ENCODE results near the gene PRAMEF20.
"Not testable (repeated sequence)": the region's sequence is repeated elsewhere in the genome, so short reads cannot be mapped to it uniquely, and the experiment has no call there.

PRAMEF20 gene

GRCh38 chr1:13410150-13410549 lies at the start of gene PRAMEF20:
TSS of gene PRAMEF20 (plus strand) at chr1:13410450. CDS start at chr1:13416355, 5,905 bp downstream.
- not testable (repeated sequence) for DNase-seq

GRCh38 chr1:13362364-13362763 lies 47.9 kb upstream of the PRAMEF20 start:
- DNase-seq: not testable (repeated sequence)

GRCh38 chr1:13364928-13365327 lies 45.3 kb upstream of the PRAMEF20 start:
- DNase-seq: not testable (repeated sequence)

GRCh38 chr1:13366536-13366935 lies 43.7 kb upstream of the PRAMEF20 start:
- not testable (repeated sequence) for DNase-seq

GRCh38 chr1:13368544-13368943 lies 41.7 kb upstream of the PRAMEF20 start:
- peak; percentile 2 for DNase-seq

GRCh38 chr1:13378983-13379382 lies 31.3 kb upstream of the PRAMEF20 start:
- DNase-seq: not testable (repeated sequence)

GRCh38 chr1:13380380-13380779 lies 29.9 kb upstream of the PRAMEF20 start:
- DNase-seq: not testable (repeated sequence)

GRCh38 chr1:13389332-13389731 lies 20.9 kb upstream of the PRAMEF20 start, which contains the start of gene PRAMEF17:
TSS of gene PRAMEF17 (plus strand) at chr1:13389632. CDS start at chr1:13389658, 26 bp downstream.
- not testable (repeated sequence) for DNase-seq

GRCh38 chr1:13393004-13393403 lies 17.2 kb upstream of the PRAMEF20 start:
- not testable (repeated sequence) for DNase-seq

- not testable (repeated sequence) for DNase-seq
These were observed 15.5 kb upstream of the PRAMEF20 start for GRCh38 chr1:13394761-13395160.

GRCh38 chr1:13395311-13395710 lies 14.9 kb upstream of the PRAMEF20 start:
- DNase-seq: not testable (repeated sequence)

GRCh38 chr1:13407811-13408210 lies 2.4 kb upstream of the PRAMEF20 start:
- no peak for DNase-seq

- no peak for DNase-seq
These were observed 20.2 kb downstream of the PRAMEF20 start for GRCh38 chr1:13430495-13430894.

GRCh38 chr1:13432251-13432650 lies 22.0 kb downstream of the PRAMEF20 start:
- peak; percentile 14 for DNase-seq

- DNase-seq: not testable (repeated sequence)
These were observed 23.6 kb downstream of the PRAMEF20 start for GRCh38 chr1:13433694-13434358.

GRCh38 chr1:13435458-13435857 lies 25.2 kb downstream of the PRAMEF20 start:
- DNase-seq: no peak

GRCh38 chr1:13439104-13439783 lies 29.0 kb downstream of the PRAMEF20 start:
- not testable (repeated sequence) for DNase-seq

GRCh38 chr1:13443335-13443979 lies 33.2 kb downstream of the PRAMEF20 start:
- DNase-seq: no peak

GRCh38 chr1:13450204-13450603 lies 40.0 kb downstream of the PRAMEF20 start:
- DNase-seq: no peak

- no peak for DNase-seq
These were observed 41.2 kb downstream of the PRAMEF20 start for GRCh38 chr1:13451399-13451965.

- DNase-seq: peak; percentile 7
These were observed 46.8 kb downstream of the PRAMEF20 start for GRCh38 chr1:13456904-13457532.

- DNase-seq: no peak
These were observed 51.7 kb downstream of the PRAMEF20 start for GRCh38 chr1:13461977-13462376.

GRCh38 chr1:13462682-13463081 lies 52.4 kb downstream of the PRAMEF20 start:
- DNase-seq: no peak

Data from retina (tissue), 1 donor.